Stimulated activated CD4-positive, alpha-beta T cell treated with anti-CD3 and anti-CD28 coated beads, Interleukin-1b, Interleukin-23, amount 100 ng/mL, for 48 hours (primary cell): ENCODE results near the gene ATP11A.

ENCODE experiments used
- DNase-seq: peaks from one replicate; pipeline ENCODE4 v3.0.0-alpha.2; 2020

The ATP11A gene

DNA sequence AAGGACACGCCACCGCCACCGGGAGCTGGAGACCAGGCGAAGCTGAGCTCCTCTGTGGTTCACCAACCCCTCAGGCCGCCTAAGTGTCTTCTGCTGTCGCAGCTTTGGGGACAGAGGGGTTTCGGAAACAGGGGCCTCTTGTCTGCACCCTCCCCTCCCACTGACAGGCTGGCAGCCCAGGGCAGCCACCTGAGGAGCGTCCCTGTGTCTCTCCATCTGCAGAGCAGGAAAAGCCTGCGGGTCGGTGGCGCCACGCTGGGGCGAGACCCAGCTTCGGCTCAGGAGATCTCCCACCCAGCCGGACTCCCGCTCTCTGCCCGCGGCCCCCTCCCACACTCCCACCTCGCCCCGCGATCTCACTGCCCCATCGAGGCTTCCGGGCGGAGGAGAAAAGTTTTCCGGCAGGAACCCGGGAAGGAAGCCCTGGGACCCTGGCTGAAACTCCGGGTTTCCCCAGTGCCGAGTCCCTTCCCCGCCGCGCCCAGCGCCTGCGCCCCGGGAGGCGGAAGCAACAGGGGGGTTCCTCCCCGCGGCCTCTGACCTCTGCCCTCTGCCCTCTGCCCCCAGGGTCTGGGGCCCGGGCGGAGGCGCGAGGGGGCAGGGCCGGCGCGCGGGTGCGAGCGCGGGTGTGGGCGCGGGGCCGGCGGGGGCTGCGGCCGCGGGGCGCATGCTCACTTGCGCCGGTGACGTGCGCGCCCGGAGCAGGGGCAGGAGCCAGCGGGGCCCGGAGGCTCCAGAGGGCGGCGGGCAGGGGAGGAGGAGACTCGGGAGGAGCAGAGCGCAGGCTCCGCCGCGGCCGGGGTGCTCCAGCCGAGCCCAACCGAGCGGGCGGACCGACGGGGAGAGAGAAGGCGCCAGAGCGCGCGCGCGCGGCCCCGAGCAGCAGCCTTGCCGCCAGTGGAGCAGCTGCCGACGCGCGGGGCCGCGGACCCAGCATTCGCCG is at the start of gene ATP11A:
Gene ATP11A (plus strand): TSS at position 736 of the 943 bp plus-strand sequence. CDS start 379 bp downstream, outside the sequence.
- peak; percentile 81 for DNase-seq

DNA sequence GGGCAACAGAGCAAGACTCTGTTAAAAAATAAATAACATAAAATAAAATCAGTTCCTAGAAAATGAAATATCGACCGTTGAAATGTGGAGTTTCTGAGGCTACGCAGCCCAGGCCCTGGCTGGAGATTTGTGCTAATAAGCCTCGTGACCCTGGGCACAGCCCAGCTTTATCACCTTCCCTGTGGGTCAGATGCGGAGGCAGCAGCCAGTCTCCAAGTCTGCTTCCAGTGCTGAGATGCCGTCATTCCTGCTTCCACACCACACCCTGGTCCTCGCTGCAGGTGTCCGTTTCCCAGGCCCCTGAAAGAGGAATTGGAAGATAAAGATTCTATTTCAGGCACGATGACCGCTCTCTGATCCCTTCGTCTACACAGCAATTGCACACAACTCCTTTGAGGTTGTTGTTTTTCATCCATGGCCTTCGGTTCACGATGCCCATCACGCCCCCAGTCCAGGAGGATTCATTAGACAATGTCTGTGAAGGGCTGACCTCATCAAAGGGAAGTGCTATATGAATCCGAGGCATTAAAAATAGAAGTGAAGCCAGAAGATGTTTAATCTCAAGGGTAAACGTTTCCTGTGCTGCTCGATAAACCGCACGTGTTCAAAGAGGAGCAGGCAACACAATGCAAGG is 48.3 kb upstream of the ATP11A start:
- DNase-seq: no peak

DNA sequence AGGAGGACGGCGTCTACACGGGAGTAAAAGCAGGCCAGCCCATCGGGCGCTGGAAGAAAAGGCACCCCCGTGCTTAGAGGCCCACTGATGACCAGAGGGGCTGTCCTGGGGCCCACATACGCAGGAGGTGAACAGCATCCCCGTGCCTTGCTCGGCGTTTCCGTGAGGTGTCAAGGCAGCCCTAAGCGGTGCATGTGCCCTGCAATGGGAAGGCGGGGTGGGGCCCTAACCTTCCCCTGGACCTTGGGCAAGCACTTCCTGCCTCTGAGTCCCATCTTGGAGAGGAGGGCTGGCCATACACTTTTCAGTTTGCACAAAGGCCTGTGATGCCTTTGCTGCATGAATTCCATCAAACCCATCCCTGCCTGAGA is 47.8 kb upstream of the ATP11A start:
- no peak for DNase-seq

DNA sequence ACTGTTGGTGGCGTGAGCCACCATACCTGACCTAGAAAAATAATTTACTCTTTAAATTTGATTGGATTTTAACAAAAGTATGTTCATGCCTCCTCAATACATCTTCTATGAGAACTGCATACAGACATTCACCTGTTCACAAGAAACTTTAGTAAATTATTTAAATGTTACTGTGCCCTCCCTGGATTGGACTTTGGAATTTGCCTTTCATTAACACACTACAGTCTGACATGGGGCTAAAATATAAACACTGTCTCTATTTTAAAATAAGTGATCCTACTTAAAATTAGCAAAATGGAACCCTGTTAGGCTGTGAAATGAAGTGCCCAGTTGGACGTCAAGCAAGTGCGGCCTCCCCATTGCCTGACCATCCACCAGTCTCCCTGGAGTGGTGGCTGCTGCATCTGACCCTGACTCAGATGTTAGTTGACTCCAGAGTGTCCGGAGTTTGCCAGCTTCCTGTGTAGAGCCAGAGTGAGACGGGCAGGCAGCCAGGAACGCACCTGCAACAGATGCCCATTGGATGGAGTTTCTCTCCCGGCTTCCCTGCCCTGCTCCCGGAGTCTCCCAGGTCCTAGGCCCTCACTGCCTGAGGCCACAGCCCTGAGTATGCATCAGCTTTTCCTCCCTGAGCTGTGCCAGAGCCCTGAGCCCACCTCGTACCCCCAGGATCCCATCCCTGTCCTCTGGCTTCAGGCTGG is 45.9 kb upstream of the ATP11A start:
- DNase-seq: no peak

DNA sequence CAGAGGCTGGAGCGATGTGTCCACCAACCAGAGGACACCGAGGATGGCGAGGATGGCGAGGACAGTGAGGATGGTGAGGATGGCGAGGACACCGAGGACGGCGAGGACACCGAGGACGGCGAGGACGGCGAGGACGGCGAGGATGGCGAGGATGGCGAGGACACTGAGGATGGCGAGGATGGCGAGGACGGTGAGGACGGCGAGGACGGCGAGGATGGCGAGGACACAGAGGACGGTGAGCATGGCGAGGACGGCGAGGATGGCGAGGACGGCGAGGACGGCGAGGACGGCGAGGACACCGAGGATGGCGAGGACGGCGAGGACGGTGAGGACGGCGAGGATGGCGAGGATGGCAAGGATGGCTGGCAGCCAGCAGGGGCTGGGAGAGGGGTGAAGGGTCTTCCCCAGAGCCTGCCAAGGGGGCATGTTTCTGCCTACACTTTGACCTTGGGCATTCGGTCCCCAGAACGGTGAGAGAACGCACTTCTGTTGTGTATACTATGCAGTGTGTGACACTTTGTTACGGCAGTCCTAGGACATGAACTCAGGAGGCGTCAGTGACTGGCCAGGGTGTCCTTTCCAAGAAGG is 44.4 kb upstream of the ATP11A start:
- no peak for DNase-seq

DNA sequence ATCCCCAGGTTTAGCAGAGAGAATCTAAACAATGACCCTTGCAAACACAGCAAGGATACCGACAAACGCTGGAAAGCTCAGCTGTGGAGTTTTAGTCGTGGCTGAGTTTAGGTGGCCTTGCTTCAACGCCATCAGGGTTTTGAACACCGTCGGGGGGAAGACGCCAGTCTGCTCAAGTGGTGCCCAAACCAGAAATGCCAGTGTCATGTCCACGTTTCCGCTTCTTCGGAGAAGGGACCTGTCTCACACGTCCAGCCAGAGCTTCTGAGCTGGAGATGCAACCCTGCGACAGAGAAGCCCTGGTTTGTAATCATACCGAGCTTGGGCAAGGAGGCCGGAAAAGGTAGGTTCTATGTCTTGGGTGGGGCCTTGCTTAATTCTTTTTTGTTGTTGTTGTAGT is 42.6 kb upstream of the ATP11A start:
- DNase-seq: no peak

DNA sequence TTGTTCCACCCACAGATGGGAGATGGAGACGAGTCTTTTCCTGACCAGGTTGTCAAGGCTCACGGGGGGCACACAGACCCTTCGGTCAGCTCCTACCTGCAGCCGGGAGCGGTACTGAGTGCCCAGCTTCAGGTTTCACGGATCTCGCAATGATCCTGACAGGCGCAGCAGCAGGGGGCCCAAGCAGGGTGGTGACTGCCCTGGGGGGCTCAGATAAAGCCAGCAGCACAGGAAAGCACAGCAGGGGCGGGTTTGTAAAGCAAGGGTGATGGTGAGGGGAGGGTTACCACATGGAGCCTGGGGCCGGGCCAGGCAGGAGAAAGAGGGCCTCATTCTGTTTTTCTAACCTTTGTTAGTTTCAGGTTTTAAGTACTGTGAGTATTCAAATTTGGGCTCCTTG is 41.7 kb upstream of the ATP11A start:
- DNase-seq: no peak

DNA sequence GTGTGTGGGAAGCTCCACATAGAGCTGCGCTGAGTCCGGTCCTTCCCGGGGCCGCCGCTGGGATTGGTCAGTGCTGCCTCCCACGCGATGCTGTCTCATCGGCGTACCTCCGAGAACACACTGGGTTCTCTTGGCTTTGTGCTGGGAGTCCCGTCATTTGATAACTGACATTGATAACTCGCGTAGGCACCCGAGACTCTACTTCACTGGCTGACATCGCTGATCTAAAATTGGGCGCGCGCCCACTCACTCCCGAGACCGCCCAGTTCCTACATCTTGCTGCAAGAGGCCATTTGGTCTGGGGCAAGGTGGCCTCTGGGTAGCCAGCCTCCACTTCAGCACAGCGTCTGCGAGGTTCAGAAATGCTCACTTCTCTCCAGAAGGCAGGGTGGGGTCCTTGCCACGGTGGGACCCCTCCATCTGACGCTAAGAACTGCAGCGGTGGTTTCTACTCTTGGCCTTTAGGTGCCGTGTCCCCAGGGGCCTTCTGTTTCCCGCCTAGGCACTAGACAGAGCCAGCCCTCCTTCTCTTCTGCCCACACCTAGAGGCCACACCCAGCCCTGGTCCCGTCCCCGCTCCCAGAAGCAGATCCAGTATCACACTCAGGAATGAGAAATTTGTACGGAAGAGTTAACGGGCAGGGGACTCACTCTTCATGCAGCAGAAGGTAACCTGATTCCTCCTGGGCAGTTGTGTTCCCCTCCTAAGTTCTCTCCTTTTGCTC is 40.7 kb upstream of the ATP11A start:
- DNase-seq: no peak

DNA sequence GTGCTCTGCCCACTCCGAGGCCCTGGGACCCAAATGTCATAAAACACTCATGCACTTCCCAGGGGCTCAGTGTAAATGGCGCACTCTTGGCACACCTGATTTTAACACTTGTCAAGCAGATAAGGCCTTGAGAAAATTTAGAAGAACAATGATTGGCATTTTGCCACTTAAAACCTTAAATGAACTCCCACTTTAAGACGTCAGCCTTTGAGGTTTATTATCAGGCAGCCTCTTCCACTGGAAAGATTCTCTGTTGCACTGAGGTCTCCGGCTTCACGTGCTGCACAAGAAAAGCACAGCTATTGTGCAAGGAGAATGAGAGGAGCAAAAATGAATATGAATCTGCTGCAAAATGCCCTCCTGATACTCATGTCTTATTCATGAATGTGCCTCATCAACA is 38.5 kb upstream of the ATP11A start:
- DNase-seq: no peak

DNA sequence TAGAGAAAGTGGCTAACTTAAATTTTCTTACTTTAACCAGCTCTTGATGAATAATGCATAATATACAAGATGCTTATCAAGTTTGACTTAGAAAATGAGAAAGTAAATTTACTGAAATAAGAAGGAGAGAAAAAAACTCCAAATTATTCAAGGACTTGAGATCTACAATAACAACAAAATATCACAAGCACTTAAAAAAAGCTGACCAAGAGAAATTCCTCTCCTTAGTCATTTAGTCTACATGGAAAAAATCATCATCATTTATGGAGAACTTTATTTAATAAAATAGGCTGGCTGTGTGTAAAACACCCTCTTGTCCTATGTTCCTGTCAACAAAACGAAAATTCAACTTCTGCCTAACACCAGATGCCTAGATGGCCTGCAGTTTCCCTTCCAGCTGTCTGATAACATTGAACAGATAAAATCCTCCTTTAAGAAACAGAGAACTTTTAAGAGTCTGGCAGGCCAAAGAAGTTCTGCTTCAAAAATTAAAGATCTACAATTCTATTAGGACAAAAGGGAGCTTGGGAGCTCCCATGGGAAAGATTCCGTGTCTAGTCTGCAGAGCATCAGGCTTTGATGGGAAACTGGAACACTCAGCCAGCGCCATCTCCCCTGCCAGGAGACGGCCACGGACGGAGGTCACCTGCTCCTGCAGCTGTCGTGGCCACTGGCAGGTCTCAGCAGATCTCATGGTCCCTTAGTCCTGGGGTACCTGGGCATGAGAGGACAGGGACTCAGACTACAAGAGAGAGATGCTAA is 37.9 kb upstream of the ATP11A start:
- DNase-seq: no peak

DNA sequence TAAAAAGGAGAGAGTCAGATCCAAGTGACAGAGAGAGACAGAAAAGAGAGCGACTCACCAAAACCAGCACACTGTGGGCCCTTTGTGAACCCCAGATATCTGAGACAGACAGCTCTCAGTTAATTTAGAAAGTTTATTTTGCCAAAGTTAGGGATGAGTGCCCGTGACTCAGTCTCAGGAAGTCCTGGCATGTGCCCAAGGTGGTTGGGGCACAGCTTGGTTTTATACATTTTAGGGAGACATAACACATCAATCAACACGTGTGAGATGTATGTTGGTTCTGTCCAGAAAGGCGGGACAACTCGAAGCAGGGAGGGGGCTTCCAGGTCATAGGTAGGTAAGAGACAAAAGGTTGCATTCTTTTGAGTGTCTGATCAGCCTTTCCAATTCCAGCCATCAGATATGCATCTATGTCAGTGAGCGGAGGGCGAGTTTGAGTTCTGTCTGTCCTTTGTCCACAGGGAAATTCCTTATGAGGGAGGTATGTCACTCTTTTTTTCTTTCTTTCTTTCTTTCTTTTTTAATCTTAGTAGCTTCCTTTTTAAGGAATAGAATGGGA is 37.2 kb upstream of the ATP11A start:
- no peak for DNase-seq

DNA sequence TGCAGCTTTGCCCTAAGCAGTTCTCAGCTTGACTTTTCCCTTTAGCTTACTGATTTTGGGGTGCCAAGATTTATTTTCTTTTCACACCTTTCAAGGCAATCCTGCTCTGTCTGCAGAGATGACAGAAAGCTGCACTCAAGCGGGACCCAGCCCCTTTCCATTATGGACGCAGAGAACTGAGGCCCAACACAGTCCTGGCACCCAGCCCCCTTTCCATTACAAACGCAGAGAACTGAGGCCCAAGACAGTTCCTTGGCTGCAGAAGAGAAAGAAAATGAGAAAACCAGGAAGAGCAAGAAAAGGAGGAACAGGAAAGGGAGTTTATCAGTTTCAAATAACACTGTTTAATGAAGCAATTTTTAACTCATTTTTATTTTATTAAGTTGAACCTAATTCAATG is 36.8 kb upstream of the ATP11A start:
- no peak for DNase-seq

DNA sequence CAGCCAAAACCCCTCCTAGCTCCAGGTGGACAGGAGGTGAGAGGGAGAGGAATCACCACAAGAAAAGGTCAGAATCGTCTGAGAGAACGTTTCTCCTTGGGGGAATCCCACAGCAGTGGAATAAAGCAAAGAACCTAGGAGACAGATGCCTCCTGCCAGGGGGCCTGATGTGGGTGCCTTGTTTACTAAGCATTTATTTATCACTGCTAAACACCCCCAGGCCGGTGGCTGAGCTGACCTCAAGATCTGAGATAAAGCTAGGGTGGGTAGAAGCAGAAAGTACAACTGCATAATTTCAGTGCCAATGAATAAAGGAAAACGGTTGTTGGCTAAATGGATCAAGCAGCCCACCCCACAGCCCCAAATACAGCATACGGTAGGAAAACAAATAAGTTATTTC is 33.9 kb upstream of the ATP11A start:
- DNase-seq: no peak

DNA sequence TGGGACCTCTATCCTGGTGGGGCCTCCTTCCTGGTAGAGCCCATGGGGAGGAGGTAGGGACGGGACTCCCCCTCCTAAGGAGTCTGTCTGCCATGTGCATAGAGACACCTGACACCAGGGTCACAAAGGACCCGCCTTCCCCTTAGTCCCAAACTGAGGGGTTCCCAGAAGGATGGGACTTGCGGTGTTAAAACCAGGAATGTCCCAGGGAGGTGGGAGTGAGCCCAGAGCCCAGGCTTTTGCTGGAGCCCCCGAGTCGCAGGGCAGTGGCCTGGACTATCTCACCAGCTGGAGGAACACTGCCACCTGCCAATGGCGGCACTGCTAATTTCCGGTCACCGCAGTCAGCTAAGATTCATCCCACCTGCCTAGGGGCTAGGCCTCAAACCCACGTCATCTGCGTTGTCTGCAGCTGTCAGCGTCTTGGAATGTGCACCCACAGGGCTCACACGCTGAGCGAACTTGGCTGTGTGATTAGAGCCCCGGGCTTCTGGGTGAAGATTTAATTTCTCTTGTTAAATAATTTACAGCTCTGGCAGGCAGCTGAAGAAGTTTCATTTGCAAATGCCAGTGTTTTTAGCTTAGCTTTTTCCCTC is 31.9 kb upstream of the ATP11A start:
- DNase-seq: no peak

DNA sequence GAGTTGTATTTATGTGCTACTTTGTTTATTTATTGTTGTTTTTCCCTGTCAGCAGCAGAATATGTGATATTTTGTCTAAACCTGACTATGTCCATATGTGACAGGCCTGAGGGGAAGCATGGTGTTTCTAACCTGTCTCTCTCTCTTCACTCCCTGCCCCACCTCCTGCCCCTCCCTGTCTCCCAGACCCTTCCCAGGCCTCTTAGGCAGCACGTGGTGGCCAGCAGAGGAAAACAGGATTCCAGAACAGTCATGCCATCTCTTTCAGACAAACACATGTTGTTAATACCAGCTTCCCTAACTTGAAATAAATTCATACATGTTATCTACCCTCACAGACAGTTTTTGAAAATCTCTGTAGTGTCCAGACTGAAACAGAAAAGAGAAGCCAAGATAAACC is 31.0 kb upstream of the ATP11A start:
- DNase-seq: no peak

DNA sequence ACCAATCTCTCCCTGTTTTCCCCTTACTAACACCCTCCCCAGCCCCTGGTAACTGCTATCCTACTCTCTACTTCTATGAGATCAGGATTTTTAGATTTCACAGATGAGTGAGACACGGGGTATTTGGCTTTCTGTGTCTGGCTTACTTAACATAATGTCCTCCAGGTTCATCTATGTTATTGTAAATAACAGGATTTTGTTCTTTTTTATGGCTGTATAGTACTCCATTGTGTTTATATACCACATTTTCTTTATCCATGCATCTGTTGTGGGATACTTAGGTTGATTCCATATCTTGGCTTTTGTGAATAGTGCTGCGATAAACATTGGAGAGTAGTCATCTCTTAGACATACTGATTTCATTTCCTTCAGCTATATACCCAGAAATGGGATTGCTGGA is 28.5 kb upstream of the ATP11A start:
- no peak for DNase-seq

DNA sequence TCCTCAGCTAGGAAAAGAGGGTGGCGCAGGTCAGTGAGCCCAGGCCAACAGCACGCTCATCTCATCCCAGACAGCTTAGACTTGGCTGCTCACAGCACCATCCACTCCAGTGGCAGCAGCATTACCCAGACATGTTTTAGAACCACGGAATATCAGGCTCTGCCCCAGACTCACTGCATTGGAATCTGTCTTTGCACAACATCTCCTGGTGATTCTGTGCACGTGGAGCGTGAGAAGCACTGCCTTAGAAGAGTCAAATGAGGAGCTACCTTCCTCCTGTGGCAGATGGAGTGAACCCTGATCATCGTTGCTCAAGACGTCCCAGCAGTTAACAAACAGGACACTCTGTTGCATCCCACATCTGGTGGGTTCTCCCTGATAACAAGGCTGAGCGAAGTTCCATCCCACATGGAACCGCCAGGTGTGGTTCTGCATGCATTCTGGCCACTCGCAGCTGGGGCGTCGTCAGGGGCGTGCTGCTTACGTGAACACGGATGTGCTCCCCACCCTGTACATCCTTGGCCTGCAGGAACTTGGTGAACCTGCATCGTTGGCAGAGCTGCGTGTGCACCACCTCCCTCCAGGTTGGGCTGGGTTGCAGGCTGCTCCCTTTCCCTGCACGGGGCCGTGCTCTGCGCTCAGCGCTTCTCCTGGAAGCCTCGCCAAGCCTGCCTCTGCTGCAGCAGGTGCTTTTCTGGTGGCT is 25.2 kb upstream of the ATP11A start:
- no peak for DNase-seq

DNA sequence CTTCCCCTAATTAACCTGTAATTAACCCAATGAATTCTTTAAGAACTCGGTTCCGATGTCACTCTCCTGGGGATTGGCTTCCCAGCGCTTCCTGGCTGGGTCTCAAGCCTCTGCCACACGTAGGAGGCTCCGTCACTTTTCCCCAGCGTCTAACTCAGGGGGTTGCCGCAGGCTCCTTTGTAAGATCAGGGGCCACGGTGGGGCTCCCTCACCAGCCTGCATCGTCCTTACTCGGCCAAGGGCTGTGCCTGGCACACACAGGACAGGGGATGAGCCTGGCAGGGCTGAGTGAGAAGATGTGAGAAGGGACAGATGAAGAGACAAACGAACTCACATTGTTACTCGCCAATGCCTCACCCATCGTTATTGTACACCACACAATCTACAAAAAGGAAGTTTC is 20.9 kb upstream of the ATP11A start:
- no peak for DNase-seq

DNA sequence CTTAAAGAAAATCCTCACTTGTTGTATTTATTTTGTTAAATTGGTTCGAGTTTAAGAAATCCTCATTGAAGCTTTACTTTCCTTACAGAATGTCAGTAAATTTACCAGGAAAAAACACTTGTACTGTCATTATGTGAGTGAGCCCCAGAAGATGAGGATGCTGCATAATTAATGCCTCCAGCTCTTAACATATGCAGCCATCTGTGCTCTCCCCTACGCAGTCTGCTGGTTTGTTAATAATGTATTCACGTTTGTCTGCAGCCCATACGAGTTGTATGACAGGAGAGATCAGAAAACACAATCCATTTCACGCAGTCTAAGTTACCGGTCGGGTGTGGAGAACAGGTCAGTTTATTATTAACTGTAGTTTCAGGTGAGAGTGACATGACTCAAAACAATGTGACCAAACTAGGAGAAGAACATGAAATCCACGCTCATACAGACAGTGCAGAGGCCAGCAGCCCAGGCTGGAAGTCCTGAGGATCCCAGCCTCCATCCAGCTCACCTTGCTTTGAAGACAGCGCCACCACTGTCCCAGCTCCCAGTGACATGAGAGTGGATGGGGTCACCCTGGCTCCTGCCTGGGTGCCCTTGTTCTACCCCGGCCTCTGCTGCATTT is 19.8 kb upstream of the ATP11A start:
- no peak for DNase-seq

DNA sequence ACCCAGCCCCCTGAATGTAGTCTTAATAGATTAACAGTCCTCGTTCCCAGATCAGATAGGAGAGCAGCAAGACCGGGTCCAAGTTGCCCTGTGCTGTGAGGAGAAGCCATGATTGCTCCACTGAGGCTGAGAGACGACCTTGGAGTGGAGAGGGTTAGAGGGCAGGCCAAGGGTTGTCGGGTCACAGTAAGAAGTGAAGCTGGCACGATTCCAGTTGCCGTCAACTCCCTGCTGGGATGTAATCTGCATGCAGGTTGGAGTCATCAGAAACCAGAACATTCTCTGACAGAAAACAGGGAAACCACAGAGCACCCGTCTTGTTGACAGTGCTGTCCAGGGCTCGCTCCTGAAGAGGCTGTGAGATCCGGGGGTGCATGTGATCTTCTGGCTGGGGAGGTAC is 19.0 kb upstream of the ATP11A start:
- DNase-seq: no peak
